ENCODE measurements around the gene CD300C.

Gene CD300C

DNA sequence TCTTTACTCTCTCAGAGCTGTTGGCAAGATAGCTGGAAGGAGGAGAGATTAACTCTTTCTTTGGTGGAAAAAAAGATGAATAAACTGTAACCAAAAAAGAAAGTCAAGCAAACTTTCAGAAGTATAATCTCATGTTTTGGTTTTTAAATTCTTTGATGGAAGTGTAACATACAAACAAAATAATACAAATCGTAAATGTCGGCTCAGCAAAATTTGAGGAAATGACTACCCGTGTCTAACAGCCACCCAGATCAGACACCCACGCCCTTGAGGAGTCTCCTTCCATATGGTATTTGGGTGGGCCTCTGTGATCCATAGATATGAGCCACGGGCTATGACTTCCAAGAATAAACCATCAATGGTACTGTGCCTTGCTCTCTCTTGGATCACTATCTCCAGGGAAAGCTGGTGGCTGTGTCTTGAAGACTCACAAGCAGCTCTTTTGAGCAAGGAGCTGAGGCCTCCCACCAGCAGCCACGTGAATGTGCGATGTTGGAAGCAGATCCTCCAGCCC, 9.6 kb upstream of the CD300C start:
- Histone ChIP-seq H3K9ac (ENCODE audit: low read depth, low read length) (no peak overlapping the region), H3K27me3 (ENCODE audit: control insufficient read depth, insufficient read depth, low read length) (peaks cover 8% of the 10 kb centered on the region), H3K4me1 (ENCODE audit: control insufficient read depth, insufficient read depth, low read length) (no peaks in the 10 kb centered on the region), H3K9me3 (ENCODE audit: control insufficient read depth, insufficient read depth, low read length) (peaks cover 4% of the 10 kb centered on the region), H3K4me3 (ENCODE audit: low read depth, low read length) (no peak overlapping the region), H3K36me3 (ENCODE audit: control insufficient read depth, insufficient read depth, low read length) (no peaks in the 10 kb centered on the region)

DNA sequence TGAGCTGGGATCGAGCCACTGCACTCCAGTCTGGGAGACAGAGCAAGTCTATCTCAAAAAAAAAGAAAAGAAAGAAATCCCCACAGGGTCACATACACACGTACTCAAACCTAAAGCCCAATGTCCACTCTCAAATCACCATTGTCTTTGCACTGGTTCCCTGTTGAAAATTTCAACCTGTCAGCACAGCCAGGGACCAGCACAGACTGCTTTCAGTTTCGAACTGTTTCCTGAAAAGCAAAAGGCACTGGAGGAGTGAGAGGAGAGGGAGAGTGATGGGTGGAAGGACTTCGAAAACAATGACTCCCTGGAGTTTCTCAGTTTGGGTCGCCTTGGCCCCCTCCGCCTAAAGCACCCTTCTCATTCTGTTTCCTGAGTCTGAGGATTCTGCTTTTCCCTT, 9.0 kb upstream of the CD300C start:
- Histone ChIP-seq H3K9ac (ENCODE audit: low read depth, low read length) (no peak overlapping the region), H3K36me3 (ENCODE audit: control insufficient read depth, insufficient read depth, low read length) (no peaks in the 10 kb centered on the region), H3K4me3 (ENCODE audit: low read depth, low read length) (no peak overlapping the region), H3K9me3 (ENCODE audit: control insufficient read depth, insufficient read depth, low read length) (peaks cover 4% of the 10 kb centered on the region), H3K4me1 (ENCODE audit: control insufficient read depth, insufficient read depth, low read length) (no peaks in the 10 kb centered on the region), H3K27me3 (ENCODE audit: control insufficient read depth, insufficient read depth, low read length) (peaks cover 8% of the 10 kb centered on the region)

DNA sequence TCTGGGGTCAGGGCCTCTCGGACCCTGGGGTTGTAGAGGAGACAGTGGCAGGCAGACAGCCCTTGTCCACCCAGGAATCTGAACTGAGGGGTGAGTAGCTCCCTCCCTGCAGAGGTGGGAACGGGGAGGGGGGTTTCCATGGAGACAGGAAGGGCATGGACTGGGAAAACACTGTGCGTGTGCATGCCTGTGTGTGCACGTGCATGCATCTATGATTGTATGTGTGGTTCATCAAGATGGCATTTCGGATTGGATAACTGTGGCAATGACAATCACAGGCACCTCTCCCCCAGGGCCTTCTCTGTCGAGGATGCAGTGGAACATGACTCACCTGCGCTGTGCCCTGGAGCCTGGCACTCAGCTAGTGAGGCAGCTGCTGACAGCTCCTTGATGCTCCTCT, 6.1 kb upstream of the CD300C start:
- no peak overlapping the region for H3K9ac ChIP-seq (ENCODE audit: low read depth, low read length)
- H3K36me3 ChIP-seq (ENCODE audit: control insufficient read depth, insufficient read depth, low read length): no peaks in the 10 kb centered on the region
- no peaks in the 10 kb centered on the region for H3K27me3 ChIP-seq (ENCODE audit: control insufficient read depth, insufficient read depth, low read length)
- H3K4me3 ChIP-seq (ENCODE audit: low read depth, low read length): no peak overlapping the region
- no peaks in the 10 kb centered on the region for H3K9me3 ChIP-seq (ENCODE audit: control insufficient read depth, insufficient read depth, low read length)
- H3K4me1 ChIP-seq (ENCODE audit: control insufficient read depth, insufficient read depth, low read length): no peaks in the 10 kb centered on the region

DNA sequence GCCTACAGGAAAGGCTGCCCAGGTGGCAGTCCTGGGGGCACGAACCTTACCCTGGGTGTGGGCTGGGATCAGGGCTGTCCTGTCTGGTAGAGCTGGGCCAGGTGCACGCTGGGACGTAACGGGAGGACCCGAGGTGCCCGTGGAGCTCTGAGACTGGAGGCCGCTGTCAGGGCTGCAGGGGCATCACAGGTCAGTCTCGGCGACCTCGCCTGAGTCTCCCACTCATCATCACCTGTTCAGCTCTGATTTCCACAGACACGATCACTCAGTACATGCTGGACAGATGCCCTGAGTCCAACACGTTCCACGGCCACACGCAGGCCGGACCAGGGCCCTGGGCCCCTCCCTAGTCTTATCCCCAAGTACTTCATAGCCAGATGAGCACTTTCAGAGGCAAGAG, 4.7 kb upstream of the CD300C start:
- no peaks in the 10 kb centered on the region for H3K4me1 ChIP-seq (ENCODE audit: control insufficient read depth, insufficient read depth, low read length)
- no peaks in the 10 kb centered on the region for H3K9me3 ChIP-seq (ENCODE audit: control insufficient read depth, insufficient read depth, low read length)
- no peaks in the 10 kb centered on the region for H3K36me3 ChIP-seq (ENCODE audit: control insufficient read depth, insufficient read depth, low read length)
- no peaks in the 10 kb centered on the region for H3K27me3 ChIP-seq (ENCODE audit: control insufficient read depth, insufficient read depth, low read length)
- no peak overlapping the region for H3K4me3 ChIP-seq (ENCODE audit: low read depth, low read length)
- no peak overlapping the region for H3K9ac ChIP-seq (ENCODE audit: low read depth, low read length)

DNA sequence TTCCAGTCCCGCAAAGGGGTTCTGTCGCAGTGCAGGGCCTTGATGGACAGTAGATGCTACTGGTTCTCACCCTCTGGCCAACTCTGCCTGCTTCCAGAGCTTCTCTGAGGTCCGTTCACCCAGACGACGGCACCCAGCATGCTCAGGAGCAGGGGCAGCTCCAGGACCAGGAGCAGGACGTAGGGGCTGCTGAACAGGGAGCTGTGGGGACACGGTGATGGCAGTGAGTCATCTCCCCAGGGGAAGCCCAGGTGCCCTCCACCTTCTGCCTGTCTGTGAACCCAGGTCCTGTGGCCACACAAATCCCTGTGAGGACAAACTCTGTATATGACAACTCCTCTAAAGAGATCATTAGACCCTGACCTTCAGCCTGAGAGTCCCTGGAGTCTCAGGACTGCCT, 3.4 kb upstream of the CD300C start:
- no peaks in the 10 kb centered on the region for H3K9me3 ChIP-seq (ENCODE audit: control insufficient read depth, insufficient read depth, low read length)
- H3K4me1 ChIP-seq (ENCODE audit: control insufficient read depth, insufficient read depth, low read length): no peaks in the 10 kb centered on the region
- H3K4me3 ChIP-seq (ENCODE audit: low read depth, low read length): no peak overlapping the region
- no peak overlapping the region for H3K9ac ChIP-seq (ENCODE audit: low read depth, low read length)
- no peaks in the 10 kb centered on the region for H3K36me3 ChIP-seq (ENCODE audit: control insufficient read depth, insufficient read depth, low read length)
- no peaks in the 10 kb centered on the region for H3K27me3 ChIP-seq (ENCODE audit: control insufficient read depth, insufficient read depth, low read length)

DNA sequence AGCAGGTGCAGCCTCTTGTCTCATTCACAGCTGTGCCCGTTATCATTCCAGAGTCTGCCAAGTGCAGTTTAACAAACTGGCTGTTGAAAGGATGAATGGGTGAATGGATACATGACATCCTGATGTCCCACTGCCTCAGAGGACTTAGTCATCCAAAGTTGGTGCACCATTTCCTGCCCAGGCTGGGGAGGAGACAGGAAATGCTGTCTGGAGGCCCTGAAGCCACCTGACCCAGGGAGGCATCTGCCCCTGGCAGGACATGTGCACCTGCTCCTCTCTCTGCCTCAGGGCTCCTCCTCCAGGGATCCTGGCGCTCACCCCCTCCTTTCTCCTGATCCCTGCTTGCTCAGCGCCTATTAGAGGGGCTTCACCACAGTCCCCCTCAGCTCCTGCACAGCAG, 1.8 kb upstream of the CD300C start:
- Histone ChIP-seq H3K27me3 (ENCODE audit: control insufficient read depth, insufficient read depth, low read length) (no peaks in the 10 kb centered on the region), H3K4me3 (ENCODE audit: low read depth, low read length) (no peak overlapping the region)

DNA sequence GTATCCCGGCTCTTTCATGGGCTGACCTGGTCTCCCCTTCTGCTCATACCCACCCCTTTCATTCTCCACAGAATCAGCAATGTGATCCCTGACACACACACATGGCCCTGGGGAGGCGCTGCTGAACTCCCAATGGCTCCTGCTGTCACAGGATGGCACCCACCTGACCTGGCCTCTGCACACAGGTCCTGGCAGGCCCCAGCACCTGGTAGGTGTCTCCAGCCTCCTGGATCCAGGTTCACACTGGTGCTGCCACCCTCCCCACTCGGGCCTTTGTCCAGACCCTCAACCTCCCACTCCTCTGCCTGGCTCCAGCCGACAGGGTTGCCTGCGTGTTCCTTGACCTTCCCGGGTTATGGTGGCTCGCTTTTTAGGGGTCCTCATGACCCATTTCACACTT, 1.3 kb upstream of the CD300C start:
- no peaks in the 10 kb centered on the region for H3K27me3 ChIP-seq (ENCODE audit: control insufficient read depth, insufficient read depth, low read length)
- H3K4me3 ChIP-seq (ENCODE audit: low read depth, low read length): no peak overlapping the region
- no peaks in the 10 kb centered on the region for H3K36me3 ChIP-seq (ENCODE audit: control insufficient read depth, insufficient read depth, low read length)
- H3K9me3 ChIP-seq (ENCODE audit: control insufficient read depth, insufficient read depth, low read length): no peaks in the 10 kb centered on the region
- H3K9ac ChIP-seq (ENCODE audit: low read depth, low read length): no peak overlapping the region
- H3K4me1 ChIP-seq (ENCODE audit: control insufficient read depth, insufficient read depth, low read length): no peaks in the 10 kb centered on the region

More for the DNA sequence above, 1.8 kb upstream of the CD300C start:
- H3K36me3 ChIP-seq (ENCODE audit: control insufficient read depth, insufficient read depth, low read length): no peaks in the 10 kb centered on the region
- no peaks in the 10 kb centered on the region for H3K4me1 ChIP-seq (ENCODE audit: control insufficient read depth, insufficient read depth, low read length)
- no peaks in the 10 kb centered on the region for H3K9me3 ChIP-seq (ENCODE audit: control insufficient read depth, insufficient read depth, low read length)
- no peak overlapping the region for H3K9ac ChIP-seq (ENCODE audit: low read depth, low read length)

DNA sequence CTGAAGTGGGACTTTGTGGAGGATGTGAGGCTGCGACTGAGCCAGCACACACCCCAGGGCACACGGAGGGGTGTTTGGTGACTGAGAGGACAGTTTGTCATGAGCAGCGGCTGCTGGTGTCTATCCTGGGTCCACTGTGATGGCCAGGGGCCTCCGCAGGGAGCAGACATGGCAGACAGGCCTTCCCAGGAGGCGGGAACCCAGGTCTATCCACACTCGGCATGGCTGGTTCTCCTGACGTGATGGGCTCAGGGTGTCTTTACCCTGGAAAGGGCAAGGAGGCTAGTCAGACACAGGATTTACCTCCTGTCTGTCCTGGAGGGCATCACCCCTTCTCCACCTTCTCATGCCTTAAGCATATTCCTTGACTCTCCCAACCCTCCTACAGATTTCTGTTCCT, 671 bp upstream of the CD300C start:
- Histone ChIP-seq H3K9ac (ENCODE audit: low read depth, low read length) (no peak overlapping the region), H3K9me3 (ENCODE audit: control insufficient read depth, insufficient read depth, low read length) (no peaks in the 10 kb centered on the region), H3K4me3 (ENCODE audit: low read depth, low read length) (no peak overlapping the region), H3K4me1 (ENCODE audit: control insufficient read depth, insufficient read depth, low read length) (no peaks in the 10 kb centered on the region), H3K36me3 (ENCODE audit: control insufficient read depth, insufficient read depth, low read length) (no peaks in the 10 kb centered on the region), H3K27me3 (ENCODE audit: control insufficient read depth, insufficient read depth, low read length) (no peaks in the 10 kb centered on the region)

DNA sequence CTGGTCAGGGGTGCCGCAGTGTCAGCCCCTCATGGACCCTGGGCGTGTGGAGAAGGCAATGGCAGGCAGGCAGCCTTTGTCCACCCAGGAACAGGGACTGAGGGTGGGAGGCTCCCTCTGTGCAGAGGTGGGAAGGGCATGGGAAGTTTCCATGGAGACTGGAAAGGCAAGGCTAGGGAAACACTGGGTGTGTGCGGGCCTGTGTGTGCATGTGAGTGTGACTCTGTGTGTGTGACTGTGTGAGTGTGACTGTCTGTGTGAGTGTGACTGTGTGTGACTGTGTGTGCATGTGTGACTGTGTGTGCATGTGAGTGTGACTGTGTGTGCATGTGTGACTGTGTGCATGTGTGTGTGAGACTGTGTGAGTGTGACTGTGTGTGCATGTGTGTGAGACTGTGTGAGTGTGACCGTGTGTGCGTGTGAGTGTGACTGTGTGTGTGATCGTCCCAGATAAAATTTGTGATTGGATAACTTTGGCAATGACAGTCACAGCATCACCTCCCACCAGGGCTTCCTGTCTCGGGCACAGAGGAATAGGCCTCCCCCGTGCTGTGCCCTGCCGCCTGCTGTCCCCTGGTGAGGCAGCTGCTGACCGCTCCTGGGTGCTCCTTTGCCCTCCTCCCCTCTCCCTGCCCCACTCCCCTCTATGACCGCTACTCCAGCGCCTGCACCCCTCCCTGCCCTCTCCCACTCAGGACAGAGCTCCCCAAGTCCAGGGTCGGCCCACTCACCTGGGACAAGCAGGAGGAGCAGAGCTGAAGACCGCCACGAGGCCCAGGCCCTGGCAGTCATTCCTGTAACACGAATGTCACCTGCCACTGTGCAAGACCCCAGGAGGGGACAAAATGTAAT, 698 bp downstream of the CD300C start:
- Histone ChIP-seq H3K4me1 (ENCODE audit: control insufficient read depth, insufficient read depth, low read length) (no peaks in the 10 kb centered on the region), H3K9me3 (ENCODE audit: control insufficient read depth, insufficient read depth, low read length) (no peaks in the 10 kb centered on the region), H3K9ac (ENCODE audit: low read depth, low read length) (no peak overlapping the region), H3K27me3 (ENCODE audit: control insufficient read depth, insufficient read depth, low read length) (no peaks in the 10 kb centered on the region), H3K36me3 (ENCODE audit: control insufficient read depth, insufficient read depth, low read length) (no peaks in the 10 kb centered on the region), H3K4me3 (ENCODE audit: low read depth, low read length) (no peak overlapping the region)

DNA sequence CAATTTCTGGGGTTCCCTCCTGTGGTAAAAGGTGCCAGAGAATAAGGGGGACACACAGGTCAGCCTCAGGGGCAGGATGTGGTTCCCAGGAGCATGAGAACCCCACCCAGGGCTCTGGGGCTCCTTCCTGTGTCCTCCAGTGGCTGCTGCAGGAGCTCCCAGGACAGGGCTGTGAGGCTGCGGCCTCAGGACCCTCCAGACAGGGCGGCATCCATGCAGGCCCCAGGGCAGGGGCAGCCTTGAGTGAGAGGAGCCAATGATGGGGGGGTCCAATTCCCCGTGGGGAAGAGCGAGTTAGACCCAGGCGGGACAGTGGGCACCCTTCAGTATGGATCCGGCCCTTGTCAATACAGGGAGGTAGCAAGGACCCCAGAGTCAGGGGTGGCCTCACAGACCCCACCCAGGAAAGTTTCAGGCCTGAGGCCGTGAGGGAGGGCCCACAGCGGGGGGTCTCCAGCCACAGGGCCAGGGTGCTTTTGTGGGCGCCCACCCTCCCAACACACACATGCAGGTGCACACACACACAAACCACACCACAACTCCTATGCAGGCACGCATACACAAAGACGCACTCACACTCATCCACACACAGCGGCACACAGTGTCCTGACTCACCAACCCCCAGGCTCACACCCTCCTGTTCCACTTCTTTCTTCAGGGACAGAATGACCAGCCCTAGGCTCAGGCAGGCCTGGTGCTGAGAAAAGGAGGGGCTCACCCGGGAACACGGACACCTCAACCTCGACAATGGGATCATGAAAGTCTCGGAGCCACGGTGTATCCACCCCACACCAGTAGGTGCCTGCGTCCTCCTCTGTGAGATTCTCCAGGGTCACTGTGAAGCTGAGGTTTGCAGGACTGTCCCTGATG, 1.8 kb downstream of the CD300C start:
- H3K9me3 ChIP-seq (ENCODE audit: control insufficient read depth, insufficient read depth, low read length): no peaks in the 10 kb centered on the region
- no peak overlapping the region for H3K4me3 ChIP-seq (ENCODE audit: low read depth, low read length)
- H3K36me3 ChIP-seq (ENCODE audit: control insufficient read depth, insufficient read depth, low read length): no peaks in the 10 kb centered on the region
- no peaks in the 10 kb centered on the region for H3K4me1 ChIP-seq (ENCODE audit: control insufficient read depth, insufficient read depth, low read length)
- H3K9ac ChIP-seq (ENCODE audit: low read depth, low read length): no peak overlapping the region
- H3K27me3 ChIP-seq (ENCODE audit: control insufficient read depth, insufficient read depth, low read length): no peaks in the 10 kb centered on the region

DNA sequence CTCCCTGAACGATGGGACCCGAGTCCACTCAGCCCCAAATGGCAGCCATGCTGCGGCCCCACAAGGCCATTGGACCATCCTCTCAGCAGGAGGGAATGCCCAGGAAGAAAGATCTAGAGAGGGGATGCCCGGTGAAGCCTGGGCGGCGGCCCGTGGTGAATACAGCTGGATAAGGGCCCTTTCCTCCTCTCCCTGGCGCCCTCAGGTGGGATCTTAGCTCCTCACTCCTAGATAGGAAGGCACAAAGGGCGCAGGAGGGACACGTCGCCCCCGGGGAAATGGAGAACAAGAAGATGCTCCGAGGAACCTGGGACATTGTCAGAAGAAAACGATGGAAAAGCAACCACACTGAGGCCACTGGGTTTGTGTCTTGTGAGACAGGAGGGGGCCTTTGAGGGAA, 2.5 kb downstream of the CD300C start:
- Histone ChIP-seq H3K9ac (ENCODE audit: low read depth, low read length) (no peak overlapping the region), H3K36me3 (ENCODE audit: control insufficient read depth, insufficient read depth, low read length) (no peaks in the 10 kb centered on the region), H3K27me3 (ENCODE audit: control insufficient read depth, insufficient read depth, low read length) (no peaks in the 10 kb centered on the region), H3K4me1 (ENCODE audit: control insufficient read depth, insufficient read depth, low read length) (no peaks in the 10 kb centered on the region), H3K4me3 (ENCODE audit: low read depth, low read length) (no peak overlapping the region), H3K9me3 (ENCODE audit: control insufficient read depth, insufficient read depth, low read length) (no peaks in the 10 kb centered on the region)
